Measurements from ENCODE around the gene RCOR2. TPM values are rescaled to one million over a fixed set of nuclear protein-coding genes. Genes with fewer than 3 reads are reported as not detected.
A peak's percentile ranks its signal among the peaks of the same experiment; 100 is the strongest.

The RCOR2 gene
- total RNA-seq, 1 experiment from 2014 or later: 77.4 TPM

GRCh38 chr11:63893355-63893754 lies 23.6 kb downstream of the RCOR2 start (continued):
- no peak for TF ChIP-seq ZNF263 (CRISPR knock-in tag; IDR thresholded peaks at IDR 0.05; ENCODE audit: low read depth)
- TF ChIP-seq ZNF138 (CRISPR knock-in tag; conservative IDR thresholded peaks at IDR 0.05): no peak
- TF ChIP-seq, protein P1, sequence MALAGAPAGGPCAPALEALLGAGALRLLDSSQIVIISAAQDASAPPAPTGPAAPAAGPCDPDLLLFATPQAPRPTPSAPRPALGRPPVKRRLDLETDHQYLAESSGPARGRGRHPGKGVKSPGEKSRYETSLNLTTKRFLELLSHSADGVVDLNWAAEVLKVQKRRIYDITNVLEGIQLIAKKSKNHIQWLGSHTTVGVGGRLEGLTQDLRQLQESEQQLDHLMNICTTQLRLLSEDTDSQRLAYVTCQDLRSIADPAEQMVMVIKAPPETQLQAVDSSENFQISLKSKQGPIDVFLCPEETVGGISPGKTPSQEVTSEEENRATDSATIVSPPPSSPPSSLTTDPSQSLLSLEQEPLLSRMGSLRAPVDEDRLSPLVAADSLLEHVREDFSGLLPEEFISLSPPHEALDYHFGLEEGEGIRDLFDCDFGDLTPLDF (CRISPR knock-in tag; IDR thresholded peaks at IDR 0.05): no peak
- TF ChIP-seq RORB (CRISPR knock-in tag; IDR thresholded peaks at IDR 0.05): no peak
- TF ChIP-seq, protein P2, sequence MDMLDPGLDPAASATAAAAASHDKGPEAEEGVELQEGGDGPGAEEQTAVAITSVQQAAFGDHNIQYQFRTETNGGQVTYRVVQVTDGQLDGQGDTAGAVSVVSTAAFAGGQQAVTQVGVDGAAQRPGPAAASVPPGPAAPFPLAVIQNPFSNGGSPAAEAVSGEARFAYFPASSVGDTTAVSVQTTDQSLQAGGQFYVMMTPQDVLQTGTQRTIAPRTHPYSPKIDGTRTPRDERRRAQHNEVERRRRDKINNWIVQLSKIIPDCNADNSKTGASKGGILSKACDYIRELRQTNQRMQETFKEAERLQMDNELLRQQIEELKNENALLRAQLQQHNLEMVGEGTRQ (CRISPR knock-in tag; IDR thresholded peaks at IDR 0.05): no peak
- no peak for TF ChIP-seq SOX15 (CRISPR knock-in tag; IDR thresholded peaks at IDR 0.05)
- TF ChIP-seq, protein P3, sequence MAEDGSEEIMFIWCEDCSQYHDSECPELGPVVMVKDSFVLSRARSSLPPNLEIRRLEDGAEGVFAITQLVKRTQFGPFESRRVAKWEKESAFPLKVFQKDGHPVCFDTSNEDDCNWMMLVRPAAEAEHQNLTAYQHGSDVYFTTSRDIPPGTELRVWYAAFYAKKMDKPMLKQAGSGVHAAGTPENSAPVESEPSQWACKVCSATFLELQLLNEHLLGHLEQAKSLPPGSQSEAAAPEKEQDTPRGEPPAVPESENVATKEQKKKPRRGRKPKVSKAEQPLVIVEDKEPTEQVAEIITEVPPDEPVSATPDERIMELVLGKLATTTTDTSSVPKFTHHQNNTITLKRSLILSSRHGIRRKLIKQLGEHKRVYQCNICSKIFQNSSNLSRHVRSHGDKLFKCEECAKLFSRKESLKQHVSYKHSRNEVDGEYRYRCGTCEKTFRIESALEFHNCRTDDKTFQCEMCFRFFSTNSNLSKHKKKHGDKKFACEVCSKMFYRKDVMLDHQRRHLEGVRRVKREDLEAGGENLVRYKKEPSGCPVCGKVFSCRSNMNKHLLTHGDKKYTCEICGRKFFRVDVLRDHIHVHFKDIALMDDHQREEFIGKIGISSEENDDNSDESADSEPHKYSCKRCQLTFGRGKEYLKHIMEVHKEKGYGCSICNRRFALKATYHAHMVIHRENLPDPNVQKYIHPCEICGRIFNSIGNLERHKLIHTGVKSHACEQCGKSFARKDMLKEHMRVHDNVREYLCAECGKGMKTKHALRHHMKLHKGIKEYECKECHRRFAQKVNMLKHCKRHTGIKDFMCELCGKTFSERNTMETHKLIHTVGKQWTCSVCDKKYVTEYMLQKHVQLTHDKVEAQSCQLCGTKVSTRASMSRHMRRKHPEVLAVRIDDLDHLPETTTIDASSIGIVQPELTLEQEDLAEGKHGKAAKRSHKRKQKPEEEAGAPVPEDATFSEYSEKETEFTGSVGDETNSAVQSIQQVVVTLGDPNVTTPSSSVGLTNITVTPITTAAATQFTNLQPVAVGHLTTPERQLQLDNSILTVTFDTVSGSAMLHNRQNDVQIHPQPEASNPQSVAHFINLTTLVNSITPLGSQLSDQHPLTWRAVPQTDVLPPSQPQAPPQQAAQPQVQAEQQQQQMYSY (CRISPR knock-in tag; IDR thresholded peaks at IDR 0.05): no peak

GRCh38 chr11:63892228-63892627 lies 24.7 kb downstream of the RCOR2 start:
- POLR2A ChIA-PET: interaction anchor here (0.7 kb wide), 1 partner anchor 62 kb away, joined by 3 read pairs; no protein-coding TSS in a partner anchor
- DNase-seq (ENCODE audit: low spot score): no peak
- ATAC-seq: no peak
- Mint-ChIP-seq H3K4me3 (no peak overlapping the region), H3K4me1 (peaks cover 31% of the 10 kb centered on the region), H3K36me3 (peaks cover 21% of the 10 kb centered on the region), H3K27me3 (ENCODE audit: low read depth) (no peaks in the 10 kb centered on the region), H3K27ac (peak overlapping the region; percentile 27; the same call in 1 of the 2 replicates), H3K9me3 (no peaks in the 10 kb centered on the region)
- TF ChIP-seq, protein P1 (CRISPR knock-in tag; IDR thresholded peaks at IDR 0.05): no peak
- no peak for TF ChIP-seq NFATC4 (CRISPR knock-in tag; IDR thresholded peaks at IDR 0.05)
- no peak for TF ChIP-seq ZNF532 (CRISPR knock-in tag; IDR thresholded peaks at IDR 0.05; ENCODE audit: borderline replicate concordance)
- no peak for TF ChIP-seq GRHL2 (CRISPR knock-in tag; IDR thresholded peaks at IDR 0.05; ENCODE audit: insufficient replicate concordance, severe bottlenecking)
- CTCF ChIA-PET: interaction anchor here (0.8 to 1.3 kb wide), 3 partner anchors 14 to 55 kb away, joined by 3 to 7 read pairs (median 3); no protein-coding TSS in a partner anchor

DNA sequence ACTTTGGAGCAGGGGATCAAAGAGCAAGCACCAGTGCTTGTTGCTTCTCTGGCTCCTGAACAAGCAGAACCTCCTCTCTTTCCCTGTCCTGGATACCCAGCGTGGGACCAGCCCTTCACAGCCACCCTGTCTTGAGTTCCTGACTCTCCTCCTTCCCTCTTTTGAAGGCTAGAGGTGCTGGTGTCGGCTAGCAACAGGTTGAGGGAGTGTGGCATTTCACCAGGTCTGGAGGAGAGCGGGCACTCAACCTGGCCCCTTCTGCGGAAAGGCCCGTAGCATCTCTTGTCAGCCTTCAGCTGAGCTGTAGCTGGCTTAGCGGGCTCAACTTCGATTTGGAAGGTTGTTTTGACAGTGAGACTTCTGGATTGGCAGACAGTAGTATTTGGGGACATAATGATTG lies 26.6 kb downstream of the RCOR2 start:
- H3K9me3 Mint-ChIP-seq: no peaks in the 10 kb centered on the region
- H3K27me3 Mint-ChIP-seq (ENCODE audit: low read depth): no peaks in the 10 kb centered on the region
- ChIA-PET CTCF (interaction anchor here (1.0 to 1.6 kb wide), 2 partner anchors 16 to 27 kb away, joined by 3 to 4 read pairs; partner anchors contain the start of gene RCOR2), POLR2A (no interaction called here)
- H3K4me3 Mint-ChIP-seq: no peak overlapping the region
- H3K27ac Mint-ChIP-seq: peak overlapping the region; percentile 25; the same call in 1 of the 2 replicates
- peaks cover 38% of the 10 kb centered on the region for H3K4me1 Mint-ChIP-seq
- peaks cover 8% of the 10 kb centered on the region for H3K36me3 Mint-ChIP-seq
- ATAC-seq: no peak
- DNase-seq (ENCODE audit: low spot score): no peak
- no peak for TF ChIP-seq NFATC4 (CRISPR knock-in tag; IDR thresholded peaks at IDR 0.05)
- no peak for TF ChIP-seq HMGA2 (CRISPR knock-in tag; IDR thresholded peaks at IDR 0.05)
- TF ChIP-seq JUN (CRISPR knock-in tag; IDR thresholded peaks at IDR 0.05): no peak
- no peak for TF ChIP-seq OVOL2 (CRISPR knock-in tag; IDR thresholded peaks at IDR 0.05; ENCODE audit: borderline replicate concordance)
- no peak for TF ChIP-seq TEAD4 (CRISPR knock-in tag; IDR thresholded peaks at IDR 0.05)
- TF ChIP-seq FOXK1 (CRISPR knock-in tag; IDR thresholded peaks at IDR 0.05): no peak
- no peak for TF ChIP-seq EMX1 (CRISPR knock-in tag; IDR thresholded peaks at IDR 0.05)
- TF ChIP-seq, protein P2 (CRISPR knock-in tag; IDR thresholded peaks at IDR 0.05): no peak
- TF ChIP-seq ZNF263 (CRISPR knock-in tag; IDR thresholded peaks at IDR 0.05; ENCODE audit: low read depth): no peak
- TF ChIP-seq ZNF232 (CRISPR knock-in tag; IDR thresholded peaks at IDR 0.05): no peak
- TF ChIP-seq, protein P4, sequence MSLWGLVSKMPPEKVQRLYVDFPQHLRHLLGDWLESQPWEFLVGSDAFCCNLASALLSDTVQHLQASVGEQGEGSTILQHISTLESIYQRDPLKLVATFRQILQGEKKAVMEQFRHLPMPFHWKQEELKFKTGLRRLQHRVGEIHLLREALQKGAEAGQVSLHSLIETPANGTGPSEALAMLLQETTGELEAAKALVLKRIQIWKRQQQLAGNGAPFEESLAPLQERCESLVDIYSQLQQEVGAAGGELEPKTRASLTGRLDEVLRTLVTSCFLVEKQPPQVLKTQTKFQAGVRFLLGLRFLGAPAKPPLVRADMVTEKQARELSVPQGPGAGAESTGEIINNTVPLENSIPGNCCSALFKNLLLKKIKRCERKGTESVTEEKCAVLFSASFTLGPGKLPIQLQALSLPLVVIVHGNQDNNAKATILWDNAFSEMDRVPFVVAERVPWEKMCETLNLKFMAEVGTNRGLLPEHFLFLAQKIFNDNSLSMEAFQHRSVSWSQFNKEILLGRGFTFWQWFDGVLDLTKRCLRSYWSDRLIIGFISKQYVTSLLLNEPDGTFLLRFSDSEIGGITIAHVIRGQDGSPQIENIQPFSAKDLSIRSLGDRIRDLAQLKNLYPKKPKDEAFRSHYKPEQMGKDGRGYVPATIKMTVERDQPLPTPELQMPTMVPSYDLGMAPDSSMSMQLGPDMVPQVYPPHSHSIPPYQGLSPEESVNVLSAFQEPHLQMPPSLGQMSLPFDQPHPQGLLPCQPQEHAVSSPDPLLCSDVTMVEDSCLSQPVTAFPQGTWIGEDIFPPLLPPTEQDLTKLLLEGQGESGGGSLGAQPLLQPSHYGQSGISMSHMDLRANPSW (CRISPR knock-in tag; conservative IDR thresholded peaks at IDR 0.05; ENCODE audit: low read depth): no peak
